HepG2 (cell line): ENCODE results near the gene CDK5R1. TPM values are rescaled to one million over a fixed set of nuclear protein-coding genes. Genes with fewer than 3 reads are reported as not detected.
A peak's percentile ranks its signal among the peaks of the same experiment; 100 is the strongest.

ENCODE experiments used
- ARID5B ChIP-seq: IDR thresholded peaks from 2 replicates; pipeline ENCODE4 v1.4.0; 2020; ENCODE audit warnings: mild to moderate bottlenecking, missing genetic modification reagents
- CHCHD3 ChIP-seq: sonication (generic); formaldehyde crosslinking; IDR thresholded peaks from 2 replicates; pipeline ENCODE4 v1.8.0; 2022; ENCODE audit warnings: mild to moderate bottlenecking, missing genetic modification reagents, moderate library complexity
- FLYWCH1 ChIP-seq: sonication (generic); formaldehyde crosslinking; IDR thresholded peaks from 2 replicates; pipeline ENCODE4 v1.8.1; 2023; ENCODE audit warnings: mild to moderate bottlenecking, missing genetic modification reagents
- KAT8 ChIP-seq: IDR thresholded peaks from 2 replicates; pipeline ENCODE4 v1.6.1; 2016; ENCODE audit warnings: missing genetic modification reagents, missing compliant biosample characterization
- MED13 ChIP-seq: sonication (generic); formaldehyde crosslinking; IDR thresholded peaks from 2 replicates; pipeline ENCODE4 v1.5.0; 2020; ENCODE audit warnings: missing genetic modification reagents
- MYPOP ChIP-seq: sonication (generic); formaldehyde crosslinking; IDR thresholded peaks from 2 replicates; pipeline ENCODE4 v1.8.1; 2023; ENCODE audit warnings: mild to moderate bottlenecking, moderate library complexity, missing genetic modification reagents
- NPAS2 ChIP-seq: sonication (generic); formaldehyde crosslinking; IDR thresholded peaks from 2 replicates; pipeline ENCODE4 v1.8.0; 2022; ENCODE audit warnings: mild to moderate bottlenecking, missing genetic modification reagents, borderline replicate concordance
- PBX3 ChIP-seq: sonication (generic); formaldehyde crosslinking; IDR thresholded peaks from 2 replicates; pipeline ENCODE4 v1.8.1; 2023; ENCODE audit warnings: missing genetic modification reagents, inconsistent platforms, borderline replicate concordance
- SOX6 ChIP-seq, 2 experiments: fragments of 450-650 bp in 1 of 2; sonication (generic) in 1 of 2; formaldehyde crosslinking in 1 of 2; IDR thresholded peaks; 2 replicates each; pipeline versions ENCODE4 v1.4.0 to v1.6.1; 2017 to 2020; ENCODE audit warnings: antibody characterized with exemption in 1 of 2, mild to moderate bottlenecking in 1 of 2, missing genetic modification reagents in 1 of 2
- TARDBP ChIP-seq: sonication (generic); formaldehyde crosslinking; IDR thresholded peaks from 2 replicates; pipeline ENCODE4 v1.8.0; 2022; ENCODE audit warnings: mild to moderate bottlenecking, missing genetic modification reagents
- TFDP1 ChIP-seq: IDR thresholded peaks from 2 replicates; pipeline ENCODE4 v1.6.1; 2016; ENCODE audit warnings: missing compliant biosample characterization, missing genetic modification reagents, borderline replicate concordance
- ZFX ChIP-seq: sonication (generic); formaldehyde crosslinking; IDR thresholded peaks from 2 replicates; pipeline ENCODE4 v1.4.0; 2020; ENCODE audit warnings: mild to moderate bottlenecking, low read depth, missing genetic modification reagents, moderate library complexity
- ZNF260 ChIP-seq: sonication (generic); formaldehyde crosslinking; IDR thresholded peaks from 2 replicates; pipeline ENCODE4 v1.4.0; 2020; ENCODE audit warnings: missing genetic modification reagents, low read depth, mild to moderate bottlenecking, borderline replicate concordance
- ZNF501 ChIP-seq: sonication (generic); formaldehyde crosslinking; IDR thresholded peaks from 2 replicates; pipeline ENCODE4 v1.5.1; 2020; ENCODE audit warnings: mild to moderate bottlenecking, moderate library complexity, missing genetic modification reagents
- ZNF512B ChIP-seq: sonication (generic); formaldehyde crosslinking; IDR thresholded peaks from 2 replicates; pipeline ENCODE4 v1.5.1; 2020; ENCODE audit warnings: missing genetic modification reagents, mild to moderate bottlenecking, borderline replicate concordance
- ZNF576 ChIP-seq: sonication (generic); formaldehyde crosslinking; IDR thresholded peaks from 2 replicates; pipeline ENCODE4 v1.4.0; 2020; ENCODE audit warnings: mild to moderate bottlenecking, missing genetic modification reagents
- ZNF850 ChIP-seq: sonication (generic); formaldehyde crosslinking; conservative IDR thresholded peaks from 2 replicates; pipeline ENCODE4 v1.9.0; 2021; ENCODE audit warnings: mild to moderate bottlenecking, missing genetic modification reagents
- ZSCAN30 ChIP-seq: sonication (generic); formaldehyde crosslinking; IDR thresholded peaks from 2 replicates; pipeline ENCODE4 v1.5.0; 2020; ENCODE audit warnings: mild to moderate bottlenecking, missing genetic modification reagents
- polyA plus RNA-seq, 8 experiments: library from polyadenylated mRNA; depleted of rRNA in 3 of 8; stranded (reverse) in 7 of 8; unstranded in 1 of 8; fragments of >200 nt; fragmentation: Illumina TruSeq in 4 of 8; extraction: Trizol in 4 of 8; gene quantifications; 2 replicates each; pipeline versions ENCODE4 v1.2.1 to v1.2.3, GENCODE V29; 2011 to 2016; ENCODE audit warnings: low read depth in 4 of 8, missing spikeins in 1 of 8, mixed read lengths in 1 of 8; ENCODE audit not compliant: insufficient read depth in 1 of 8
- total RNA-seq, 5 experiments: library from RNA; depleted of rRNA; stranded (reverse); fragments of >200 nt; fragmentation: Illumina TruSeq; extraction: Trizol; gene quantifications; 2 replicates each; pipeline ENCODE4 v1.2.3, GENCODE V29; 2016; ENCODE audit warnings: low read depth in 1 of 5

CDK5R1 gene
- total and polyA plus RNA-seq, 2 of the 13 experiments (the other 11 are each of a cell fraction or from before 2014, with no cell fraction given) = 1.1 to 3.9 TPM

GRCh38 chr17:32487473-32488176 lies 832 bp downstream of the CDK5R1 start (continued):
- no peak for TF ChIP-seq TARDBP (CRISPR knock-in tag)
- TF ChIP-seq ZNF260 (CRISPR knock-in tag) = no peak
- no peak for TF ChIP-seq PBX3 (CRISPR knock-in tag)
- TF ChIP-seq NPAS2 (CRISPR knock-in tag) = no peak
- TF ChIP-seq KAT8 (CRISPR knock-in tag) = no peak
- TF ChIP-seq MYPOP (CRISPR knock-in tag) = peak; percentile 88
- no peak for TF ChIP-seq ZNF501
- no peak for TF ChIP-seq CHCHD3 (CRISPR knock-in tag)
- TF ChIP-seq ZNF512B (CRISPR knock-in tag) = peak; percentile 60; the same call in 1 of the 2 replicates
- TF ChIP-seq ZNF576 (CRISPR knock-in tag) = no peak
- TF ChIP-seq ZSCAN30 = no peak
- TF ChIP-seq ZFX = peak; percentile 46
- no peak for TF ChIP-seq FLYWCH1 (CRISPR knock-in tag)
- TF ChIP-seq MED13 (CRISPR knock-in tag) = no peak
- no peak for TF ChIP-seq ARID5B (CRISPR knock-in tag)
- TF ChIP-seq ZNF850 (CRISPR knock-in tag) = no peak
- TF ChIP-seq TFDP1 = peak; percentile 15; the same call in 1 of the 2 replicates
- no peak for TF ChIP-seq SOX6 (IDR thresholded peaks at IDR 0.05)
- no peak for TF ChIP-seq SOX6 (CRISPR knock-in tag; IDR thresholded peaks at IDR 0.05)
